HCT116 (cell line): ENCODE measurements around the gene YWHAE. TPM values are rescaled to one million over a fixed set of nuclear protein-coding genes. Genes with fewer than 3 reads are reported as not detected.

Experiments
- ATAC-seq: fragments of 200-7000 bp; cut with Tn5 transposase; 2 replicates; pipeline ENCODE4 v1.9.1; 2020; ENCODE audit warnings: mild to moderate bottlenecking, moderate library complexity
- BruUV-seq: library from RNA; stranded (reverse); fragments of 400-500 nt; replicated peaks from 2 replicates; lab custom pipeline; 2021; lab: Mats Ljungman, UMichigan
- CTCF ChIA-PET: fragments of 300-600 bp; sonication (Branson Sonifier 250); formaldehyde crosslinking; loops from one replicate; lab custom pipeline; 2021; ENCODE audit warnings: antibody characterized with exemption; lab: Charles Lee
- POLR2A ChIA-PET: fragments of 300-600, 350-600 bp; sonication (Branson Sonifier 250); formaldehyde crosslinking; loops from one replicate; lab custom pipeline; 2021; ENCODE audit warnings: antibody characterized with exemption; lab: Charles Lee
- RAD21 ChIA-PET, 2 experiments: fragments of 300-600 bp; sonication (Branson Sonifier 250); formaldehyde crosslinking; loops; one replicate each; lab custom pipeline; 2023; ENCODE audit warnings: low total read pairs in 2 of 2; ENCODE audit not compliant: uncharacterized antibody in 2 of 2, unreplicated experiment in 2 of 2, low non-redundant PET in 1 of 2; lab: Charles Lee
- DNase-seq: peaks from one replicate; pipeline ENCODE4 v3.0.0-alpha.2; 2010; ENCODE audit warnings: low read depth, low spot score
- H2AFZ ChIP-seq: fragments of 200-600 bp; shearing (Covaris generic), sonication (generic); 2 replicates; pipeline ENCODE4 v1.6.1; 2017; ENCODE audit warnings: low read depth, mixed run types, mixed read lengths, antibody characterized with exemption, low read length; ENCODE audit not compliant: poor library complexity, severe bottlenecking
- H3K27ac ChIP-seq: 2 replicates; pipeline ENCODE4 v1.5.1; 2012; ENCODE audit warnings: low read depth, low read length
- H3K27me3 ChIP-seq: fragments of 200-600 bp; sonication (generic); 2 replicates; pipeline ENCODE4 v1.6.1; 2016; ENCODE audit warnings: mixed run types, low read length, mixed read lengths; ENCODE audit not compliant: insufficient read depth
- H3K36me3 ChIP-seq, 2 experiments: fragments of 200-500 bp in 1 of 2; fragments of 200-600 bp in 1 of 2; sonication (Bioruptor generic) in 1 of 2; sonication (generic) in 1 of 2; 2 replicates each; pipeline versions ENCODE4 v1.5.1 to v1.6.1; 2014 to 2016; ENCODE audit warnings: low read length in 2 of 2, inconsistent platforms in 1 of 2, mixed read lengths in 1 of 2, mixed run types in 1 of 2; ENCODE audit not compliant: insufficient read depth in 2 of 2, control insufficient read depth in 1 of 2
- H3K4me1 ChIP-seq, 2 experiments: fragments of 200-600 bp in 1 of 2; sonication (generic) in 1 of 2; 2 replicates each; pipeline versions ENCODE4 v1.5.1 to v1.6.1; 2012 to 2017; ENCODE audit warnings: low read length in 2 of 2, inconsistent platforms in 1 of 2, mild to moderate bottlenecking in 1 of 2, mixed read lengths in 1 of 2, mixed run types in 1 of 2, moderate library complexity in 1 of 2; ENCODE audit not compliant: insufficient read depth in 2 of 2, control insufficient read depth in 1 of 2
- H3K4me2 ChIP-seq: fragments of 200-600 bp; sonication (generic); 2 replicates; pipeline ENCODE4 v1.6.1; 2017; ENCODE audit warnings: mixed run types, low read length, mixed read lengths
- H3K4me3 ChIP-seq, 2 experiments: fragments of 200-600 bp in 1 of 2; sonication (generic) in 1 of 2; replicated peaks in 1 of 2; 2 replicates each; pipeline ENCODE4 v1.5.1; 2011 to 2016; ENCODE audit warnings: low read length in 2 of 2, control low read depth in 1 of 2, low read depth in 1 of 2, mild to moderate bottlenecking in 1 of 2, mixed read lengths in 1 of 2, mixed run types in 1 of 2
- H3K79me2 ChIP-seq: fragments of 200-600 bp; sonication (generic); 2 replicates; pipeline ENCODE4 v1.6.1; 2017; ENCODE audit warnings: mild to moderate bottlenecking, mixed run types, low read length, moderate library complexity, mixed read lengths; ENCODE audit not compliant: insufficient read depth
- H3K9ac ChIP-seq: fragments of 200-600 bp; sonication (generic); 2 replicates; pipeline ENCODE4 v1.6.1; 2016; ENCODE audit warnings: low read length, mixed read lengths
- H3K9me2 ChIP-seq: fragments of 200-600 bp; sonication (generic), shearing (Covaris generic); 2 replicates; pipeline ENCODE4 v1.6.1; 2017; ENCODE audit warnings: mixed run types, mild to moderate bottlenecking, moderate library complexity; ENCODE audit not compliant: insufficient read depth
- H3K9me3 ChIP-seq, 2 experiments: fragments of 200-500 bp in 1 of 2; fragments of 200-600 bp in 1 of 2; sonication (Bioruptor generic) in 1 of 2; sonication (generic) in 1 of 2; 2 replicates each; pipeline ENCODE4 v1.6.1; 2014 to 2017; ENCODE audit warnings: low read length in 2 of 2, mixed read lengths in 2 of 2, inconsistent platforms in 1 of 2, low read depth in 1 of 2, mild to moderate bottlenecking in 1 of 2, mixed run types in 1 of 2, moderate library complexity in 1 of 2; ENCODE audit not compliant: control insufficient read depth in 1 of 2, insufficient read depth in 1 of 2
- H4K20me1 ChIP-seq: fragments of 200-600 bp; sonication (generic), shearing (Covaris generic); 2 replicates; pipeline ENCODE4 v1.6.1; 2017; ENCODE audit warnings: mixed run types, mild to moderate bottlenecking, moderate library complexity; ENCODE audit not compliant: insufficient read depth
- EGR1 ChIP-seq: IDR thresholded peaks from 2 replicates; pipeline ENCODE4 v1.6.1; 2012; ENCODE audit warnings: low read depth
- ELF1 ChIP-seq: IDR thresholded peaks from 2 replicates; pipeline ENCODE4 v1.6.1; 2012; ENCODE audit warnings: low read depth, borderline replicate concordance
- EZH2phosphoT487 ChIP-seq: fragments of 200-600 bp; IDR thresholded peaks from 2 replicates; pipeline ENCODE4 v1.6.1; 2018; ENCODE audit warnings: antibody characterized with exemption, borderline replicate concordance
- FOSL1 ChIP-seq: IDR thresholded peaks from 2 replicates; pipeline ENCODE4 v1.6.1; 2012; ENCODE audit warnings: low read depth
- JUND ChIP-seq: IDR thresholded peaks from 2 replicates; pipeline ENCODE4 v1.6.1; 2012
- POLR2A ChIP-seq: IDR thresholded peaks from 2 replicates; pipeline ENCODE4 v1.7.0; 2011; ENCODE audit warnings: borderline replicate concordance; ENCODE audit not compliant: insufficient read depth, insufficient read length; ENCODE audit errors: extremely low read depth
- POLR2AphosphoS5 ChIP-seq: IDR thresholded peaks from 2 replicates; pipeline ENCODE4 v1.6.1; 2011; ENCODE audit warnings: mild to moderate bottlenecking, low read depth, low read length, moderate library complexity
- SRF ChIP-seq: IDR thresholded peaks from 2 replicates; pipeline ENCODE4 v1.6.1; 2012; ENCODE audit warnings: low read depth
- YY1 ChIP-seq: IDR thresholded peaks from 2 replicates; pipeline ENCODE4 v1.6.1; 2011; ENCODE audit warnings: low read length, low read depth, moderate library complexity, mild to moderate bottlenecking; ENCODE audit not compliant: insufficient replicate concordance; ENCODE audit errors: extremely low read depth
- intact Hi-C: fragments of 100-400 bp; cut with micrococcal nuclease; formaldehyde crosslinking; loops from 2 replicates; pipeline ENCODE4 v1.10.0; 2022
- total RNA-seq: library from RNA; stranded (reverse); gene quantifications from one replicate; pipeline ENCODE4 v1.2.1, GENCODE V29; 2021; ENCODE audit not compliant: unreplicated experiment
- TF ChIP-seq, protein P1 (sequence below): IDR thresholded peaks from 2 replicates; pipeline ENCODE4 v1.6.1; 2011; ENCODE audit warnings: mild to moderate bottlenecking, low read length, moderate library complexity; ENCODE audit not compliant: insufficient replicate concordance; ENCODE audit errors: extremely low read depth
- TF ChIP-seq, protein P2 (sequence below): IDR thresholded peaks from 2 replicates; pipeline ENCODE4 v1.6.1; 2012
- TF ChIP-seq, protein P3 (sequence below), 3 experiments: fragments of 200-600 bp in 1 of 3; sonication (generic) in 1 of 3; IDR thresholded peaks in 2 of 3; conservative IDR thresholded peaks in 1 of 3; 2 replicates each; pipeline ENCODE4 v1.5.1; 2012 to 2017; ENCODE audit warnings: low read depth in 2 of 3, low read length in 2 of 3, antibody characterized with exemption in 1 of 3, borderline replicate concordance in 1 of 3, control low read depth in 1 of 3, mild to moderate bottlenecking in 1 of 3, mixed read lengths in 1 of 3, mixed run types in 1 of 3, moderate library complexity in 1 of 3; ENCODE audit not compliant: insufficient read depth in 1 of 3

The YWHAE gene
- total RNA-seq, 1 experiment from 2014 or later, result 735 TPM

DNA sequence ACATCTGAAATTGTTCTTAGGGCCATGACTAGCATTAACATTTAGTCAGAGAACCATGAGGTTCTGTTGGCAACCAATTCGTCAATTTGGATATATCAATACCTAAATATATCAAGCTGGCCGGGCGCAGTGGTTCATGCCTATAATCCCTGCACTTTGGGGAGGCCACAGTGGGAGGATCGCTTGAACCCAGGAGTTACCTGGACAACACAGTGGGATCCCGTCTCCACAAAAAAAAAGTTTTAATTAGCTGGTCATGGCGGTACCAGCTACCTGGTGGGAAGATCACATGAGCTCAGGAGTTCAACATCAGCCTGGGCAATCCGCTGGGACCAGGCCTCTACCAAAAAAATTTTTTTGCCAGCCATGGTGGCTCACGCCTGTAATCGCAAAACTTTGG is 8.4 kb downstream of the YWHAE start:
- no peak overlapping the region for H3K9ac ChIP-seq
- no TSS peak for BruUV-seq
- no peak overlapping the region for H3K4me3 ChIP-seq

More for the DNA sequence above, 8.4 kb downstream of the YWHAE start:
- Histone ChIP-seq H3K4me1 (peaks cover 50 to 81% of the 10 kb centered on the region in 2 experiments), H3K9me3 (no peaks in the 10 kb centered on the region), H3K27me3 (no peaks in the 10 kb centered on the region), H3K27ac (no peak overlapping the region), H4K20me1 (peaks cover 69% of the 10 kb centered on the region), H3K9me2 (no peaks in the 10 kb centered on the region), H3K4me2 (0 out of 2 replicates have a peak overlapping the region, but pooled peaks have one; percentile 28)
- ChIA-PET RAD21 (no interaction called here), CTCF (interaction anchor here (0.7 to 4.5 kb wide), 2 partner anchors 26 to 237 kb away, joined by 3 to 24 read pairs; partner anchors contain the start of gene SLC43A2)
- intact Hi-C loops, result no loop called here
- no peak for DNase-seq
- TF ChIP-seq, protein P1, sequence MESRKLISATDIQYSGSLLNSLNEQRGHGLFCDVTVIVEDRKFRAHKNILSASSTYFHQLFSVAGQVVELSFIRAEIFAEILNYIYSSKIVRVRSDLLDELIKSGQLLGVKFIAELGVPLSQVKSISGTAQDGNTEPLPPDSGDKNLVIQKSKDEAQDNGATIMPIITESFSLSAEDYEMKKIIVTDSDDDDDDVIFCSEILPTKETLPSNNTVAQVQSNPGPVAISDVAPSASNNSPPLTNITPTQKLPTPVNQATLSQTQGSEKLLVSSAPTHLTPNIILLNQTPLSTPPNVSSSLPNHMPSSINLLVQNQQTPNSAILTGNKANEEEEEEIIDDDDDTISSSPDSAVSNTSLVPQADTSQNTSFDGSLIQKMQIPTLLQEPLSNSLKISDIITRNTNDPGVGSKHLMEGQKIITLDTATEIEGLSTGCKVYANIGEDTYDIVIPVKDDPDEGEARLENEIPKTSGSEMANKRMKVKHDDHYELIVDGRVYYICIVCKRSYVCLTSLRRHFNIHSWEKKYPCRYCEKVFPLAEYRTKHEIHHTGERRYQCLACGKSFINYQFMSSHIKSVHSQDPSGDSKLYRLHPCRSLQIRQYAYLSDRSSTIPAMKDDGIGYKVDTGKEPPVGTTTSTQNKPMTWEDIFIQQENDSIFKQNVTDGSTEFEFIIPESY, result no peak
- no peak for TF ChIP-seq FOSL1
- no peak for TF ChIP-seq EZH2phosphoT487
- TF ChIP-seq ELF1, result no peak
- TF ChIP-seq POLR2AphosphoS5, result no peak
- no peak for TF ChIP-seq YY1
- TF ChIP-seq SRF, result no peak
- no peak for TF ChIP-seq EGR1
- TF ChIP-seq, protein P2, sequence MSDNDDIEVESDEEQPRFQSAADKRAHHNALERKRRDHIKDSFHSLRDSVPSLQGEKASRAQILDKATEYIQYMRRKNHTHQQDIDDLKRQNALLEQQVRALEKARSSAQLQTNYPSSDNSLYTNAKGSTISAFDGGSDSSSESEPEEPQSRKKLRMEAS, result no peak
- TF ChIP-seq JUND, result no peak
- no peak for TF ChIP-seq POLR2A
- TF ChIP-seq, protein P3, sequence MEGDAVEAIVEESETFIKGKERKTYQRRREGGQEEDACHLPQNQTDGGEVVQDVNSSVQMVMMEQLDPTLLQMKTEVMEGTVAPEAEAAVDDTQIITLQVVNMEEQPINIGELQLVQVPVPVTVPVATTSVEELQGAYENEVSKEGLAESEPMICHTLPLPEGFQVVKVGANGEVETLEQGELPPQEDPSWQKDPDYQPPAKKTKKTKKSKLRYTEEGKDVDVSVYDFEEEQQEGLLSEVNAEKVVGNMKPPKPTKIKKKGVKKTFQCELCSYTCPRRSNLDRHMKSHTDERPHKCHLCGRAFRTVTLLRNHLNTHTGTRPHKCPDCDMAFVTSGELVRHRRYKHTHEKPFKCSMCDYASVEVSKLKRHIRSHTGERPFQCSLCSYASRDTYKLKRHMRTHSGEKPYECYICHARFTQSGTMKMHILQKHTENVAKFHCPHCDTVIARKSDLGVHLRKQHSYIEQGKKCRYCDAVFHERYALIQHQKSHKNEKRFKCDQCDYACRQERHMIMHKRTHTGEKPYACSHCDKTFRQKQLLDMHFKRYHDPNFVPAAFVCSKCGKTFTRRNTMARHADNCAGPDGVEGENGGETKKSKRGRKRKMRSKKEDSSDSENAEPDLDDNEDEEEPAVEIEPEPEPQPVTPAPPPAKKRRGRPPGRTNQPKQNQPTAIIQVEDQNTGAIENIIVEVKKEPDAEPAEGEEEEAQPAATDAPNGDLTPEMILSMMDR (IDR thresholded peaks at IDR 0.05 in 2 of 3, conservative IDR thresholded peaks at IDR 0.05 in 1 of 3; ENCODE audit: borderline replicate concordance in 1 of 3, insufficient read depth in 1 of 3, low read depth in 2 of 3, low read length in 2 of 3), result no peak
- TF ChIP-seq, all 23 proteins: peak for 0
- Histone ChIP-seq H3K36me3 (peaks cover 0 to 13% of the 10 kb centered on the region in 2 experiments; a peak in 1 of 4 replicates), H2AFZ (no peak overlapping the region), H3K79me2 (peaks cover 100% of the 10 kb centered on the region)
- ATAC-seq, result no peak
- POLR2A ChIA-PET, result interaction anchor here (3.5 kb wide), 1 partner anchor 8 kb away, joined by 23 read pairs; the partner anchor contains the start of gene YWHAE
